HCT116 (cell line): Measurements from ENCODE around the gene S100A3. TPM values are rescaled to one million over a fixed set of nuclear protein-coding genes. Genes with fewer than 3 reads are reported as not detected.

Experiments
- ATAC-seq: fragments of 200-7000 bp; cut with Tn5 transposase; 2 replicates; pipeline ENCODE4 v1.9.1; 2020; ENCODE audit warnings: mild to moderate bottlenecking, moderate library complexity
- BruUV-seq: library from RNA; stranded (reverse); fragments of 400-500 nt; replicated peaks from 2 replicates; lab custom pipeline; 2021; lab: Mats Ljungman, UMichigan
- CTCF ChIA-PET: fragments of 300-600 bp; sonication (Branson Sonifier 250); formaldehyde crosslinking; loops from one replicate; lab custom pipeline; 2021; ENCODE audit warnings: antibody characterized with exemption; lab: Charles Lee
- POLR2A ChIA-PET: fragments of 300-600, 350-600 bp; sonication (Branson Sonifier 250); formaldehyde crosslinking; loops from one replicate; lab custom pipeline; 2021; ENCODE audit warnings: antibody characterized with exemption; lab: Charles Lee
- RAD21 ChIA-PET, 2 experiments: fragments of 300-600 bp; sonication (Branson Sonifier 250); formaldehyde crosslinking; loops; one replicate each; lab custom pipeline; 2023; ENCODE audit warnings: low total read pairs in 2 of 2; ENCODE audit not compliant: uncharacterized antibody in 2 of 2, unreplicated experiment in 2 of 2, low non-redundant PET in 1 of 2; lab: Charles Lee
- DNase-seq: peaks from one replicate; pipeline ENCODE4 v3.0.0-alpha.2; 2010; ENCODE audit warnings: low read depth, low spot score
- H2AFZ ChIP-seq: fragments of 200-600 bp; shearing (Covaris generic), sonication (generic); 2 replicates; pipeline ENCODE4 v1.6.1; 2017; ENCODE audit warnings: low read depth, mixed run types, mixed read lengths, antibody characterized with exemption, low read length; ENCODE audit not compliant: poor library complexity, severe bottlenecking
- H3K27ac ChIP-seq: 2 replicates; pipeline ENCODE4 v1.5.1; 2012; ENCODE audit warnings: low read depth, low read length
- H3K27me3 ChIP-seq: fragments of 200-600 bp; sonication (generic); 2 replicates; pipeline ENCODE4 v1.6.1; 2016; ENCODE audit warnings: mixed run types, low read length, mixed read lengths; ENCODE audit not compliant: insufficient read depth
- H3K36me3 ChIP-seq, 2 experiments: fragments of 200-500 bp in 1 of 2; fragments of 200-600 bp in 1 of 2; sonication (Bioruptor generic) in 1 of 2; sonication (generic) in 1 of 2; 2 replicates each; pipeline versions ENCODE4 v1.5.1 to v1.6.1; 2014 to 2016; ENCODE audit warnings: low read length in 2 of 2, inconsistent platforms in 1 of 2, mixed read lengths in 1 of 2, mixed run types in 1 of 2; ENCODE audit not compliant: insufficient read depth in 2 of 2, control insufficient read depth in 1 of 2
- H3K4me1 ChIP-seq, 2 experiments: fragments of 200-600 bp in 1 of 2; sonication (generic) in 1 of 2; 2 replicates each; pipeline versions ENCODE4 v1.5.1 to v1.6.1; 2012 to 2017; ENCODE audit warnings: low read length in 2 of 2, inconsistent platforms in 1 of 2, mild to moderate bottlenecking in 1 of 2, mixed read lengths in 1 of 2, mixed run types in 1 of 2, moderate library complexity in 1 of 2; ENCODE audit not compliant: insufficient read depth in 2 of 2, control insufficient read depth in 1 of 2
- H3K4me2 ChIP-seq: fragments of 200-600 bp; sonication (generic); 2 replicates; pipeline ENCODE4 v1.6.1; 2017; ENCODE audit warnings: mixed run types, low read length, mixed read lengths
- H3K4me3 ChIP-seq, 2 experiments: fragments of 200-600 bp in 1 of 2; sonication (generic) in 1 of 2; replicated peaks in 1 of 2; 2 replicates each; pipeline ENCODE4 v1.5.1; 2011 to 2016; ENCODE audit warnings: low read length in 2 of 2, control low read depth in 1 of 2, low read depth in 1 of 2, mild to moderate bottlenecking in 1 of 2, mixed read lengths in 1 of 2, mixed run types in 1 of 2
- H3K79me2 ChIP-seq: fragments of 200-600 bp; sonication (generic); 2 replicates; pipeline ENCODE4 v1.6.1; 2017; ENCODE audit warnings: mild to moderate bottlenecking, mixed run types, low read length, moderate library complexity, mixed read lengths; ENCODE audit not compliant: insufficient read depth
- H3K9ac ChIP-seq: fragments of 200-600 bp; sonication (generic); 2 replicates; pipeline ENCODE4 v1.6.1; 2016; ENCODE audit warnings: low read length, mixed read lengths
- H3K9me2 ChIP-seq: fragments of 200-600 bp; sonication (generic), shearing (Covaris generic); 2 replicates; pipeline ENCODE4 v1.6.1; 2017; ENCODE audit warnings: mixed run types, mild to moderate bottlenecking, moderate library complexity; ENCODE audit not compliant: insufficient read depth
- H3K9me3 ChIP-seq, 2 experiments: fragments of 200-500 bp in 1 of 2; fragments of 200-600 bp in 1 of 2; sonication (Bioruptor generic) in 1 of 2; sonication (generic) in 1 of 2; 2 replicates each; pipeline ENCODE4 v1.6.1; 2014 to 2017; ENCODE audit warnings: low read length in 2 of 2, mixed read lengths in 2 of 2, inconsistent platforms in 1 of 2, low read depth in 1 of 2, mild to moderate bottlenecking in 1 of 2, mixed run types in 1 of 2, moderate library complexity in 1 of 2; ENCODE audit not compliant: control insufficient read depth in 1 of 2, insufficient read depth in 1 of 2
- H4K20me1 ChIP-seq: fragments of 200-600 bp; sonication (generic), shearing (Covaris generic); 2 replicates; pipeline ENCODE4 v1.6.1; 2017; ENCODE audit warnings: mixed run types, mild to moderate bottlenecking, moderate library complexity; ENCODE audit not compliant: insufficient read depth
- CTCF ChIP-seq, 3 experiments: fragments of 200-600 bp in 1 of 3; sonication (generic) in 1 of 3; IDR thresholded peaks in 2 of 3; conservative IDR thresholded peaks in 1 of 3; 2 replicates each; pipeline ENCODE4 v1.5.1; 2012 to 2017; ENCODE audit warnings: low read depth in 2 of 3, low read length in 2 of 3, antibody characterized with exemption in 1 of 3, borderline replicate concordance in 1 of 3, control low read depth in 1 of 3, mild to moderate bottlenecking in 1 of 3, mixed read lengths in 1 of 3, mixed run types in 1 of 3, moderate library complexity in 1 of 3; ENCODE audit not compliant: insufficient read depth in 1 of 3
- EZH2phosphoT487 ChIP-seq: fragments of 200-600 bp; IDR thresholded peaks from 2 replicates; pipeline ENCODE4 v1.6.1; 2018; ENCODE audit warnings: antibody characterized with exemption, borderline replicate concordance
- POLR2AphosphoS5 ChIP-seq: IDR thresholded peaks from 2 replicates; pipeline ENCODE4 v1.6.1; 2011; ENCODE audit warnings: mild to moderate bottlenecking, low read depth, low read length, moderate library complexity
- SRF ChIP-seq: IDR thresholded peaks from 2 replicates; pipeline ENCODE4 v1.6.1; 2012; ENCODE audit warnings: low read depth
- ZFX ChIP-seq: fragments of 450-650 bp; IDR thresholded peaks from 2 replicates; pipeline ENCODE4 v1.6.1; 2017
- intact Hi-C: fragments of 100-400 bp; cut with micrococcal nuclease; formaldehyde crosslinking; loops from 2 replicates; pipeline ENCODE4 v1.10.0; 2022
- total RNA-seq: library from RNA; stranded (reverse); gene quantifications from one replicate; pipeline ENCODE4 v1.2.1, GENCODE V29; 2021; ENCODE audit not compliant: unreplicated experiment

Gene S100A3
- total RNA-seq, 1 experiment from 2014 or later, result 4.2 TPM

GRCh38 chr1:153539395-153540093 is 9.5 kb downstream of the S100A3 start (continued):
- no peak for TF ChIP-seq SRF

- Histone ChIP-seq H3K27me3 (no peaks in the 10 kb centered on the region), H3K4me2 (peak overlapping the region; percentile 66), H3K4me1 (peaks cover 77 to 92% of the 10 kb centered on the region in 2 experiments), H3K27ac (peak overlapping the region; percentile 94), H4K20me1 (no peaks in the 10 kb centered on the region), H2AFZ (no peak overlapping the region), H3K9me2 (no peaks in the 10 kb centered on the region), H3K4me3 (no peak overlapping the region), H3K9ac (peak overlapping the region; percentile 52), H3K79me2 (peaks cover 18% of the 10 kb centered on the region), H3K36me3 (peaks cover 0 to 5% of the 10 kb centered on the region in 2 experiments; a peak in 1 of 4 replicates), H3K9me3 (no peaks in the 10 kb centered on the region)
- intact Hi-C loops, result no loop called here
- CTCF ChIA-PET, result interaction anchor here (1.0 to 3.2 kb wide), 4 partner anchors 14 to 32 kb away, joined by 3 to 9 read pairs (median 4); partner anchors contain the start of gene S100A2
- no TSS peak for BruUV-seq
- RAD21 ChIA-PET, result interaction anchor here (0.5 to 0.7 kb wide), 2 partner anchors 22 to 95 kb away, joined by 3 to 4 read pairs; no protein-coding TSS in a partner anchor
- ATAC-seq, result peak; percentile 30
- POLR2A ChIA-PET, result interaction anchor here (0.9 to 7.4 kb wide), 6 partner anchors 13 to 89 kb away, joined by 3 to 78 read pairs (median 6); partner anchors contain the start of genes S100A13 and S100A3
- TF ChIP-seq EZH2phosphoT487 (no peak), POLR2AphosphoS5 (peak; percentile 46), ZFX (peak; percentile 17; the same call in 1 of the 2 replicates), CTCF (IDR thresholded peaks at IDR 0.05 in 2 of 3, conservative IDR thresholded peaks at IDR 0.05 in 1 of 3; ENCODE audit: borderline replicate concordance in 1 of 3, insufficient read depth in 1 of 3, low read depth in 2 of 3, low read length in 2 of 3) (peak in 1 of 3 experiments; percentile 20; a peak in 1 of 6 replicates)
- no peak for DNase-seq
Measured at GRCh38 chr1:153538315-153538821, 10.7 kb downstream of the S100A3 start.
